GM18868 (cell line): Measurements from ENCODE around the gene EIF4G2.

Experiments used
- ATAC-seq: cut with Tn5 transposase; IDR thresholded peaks from one replicate; pipeline ENCODE4 v1.9.1; 2021; ENCODE audit warnings: mild to moderate bottlenecking, moderate library complexity; ENCODE audit not compliant: unreplicated experiment

Gene EIF4G2

DNA sequence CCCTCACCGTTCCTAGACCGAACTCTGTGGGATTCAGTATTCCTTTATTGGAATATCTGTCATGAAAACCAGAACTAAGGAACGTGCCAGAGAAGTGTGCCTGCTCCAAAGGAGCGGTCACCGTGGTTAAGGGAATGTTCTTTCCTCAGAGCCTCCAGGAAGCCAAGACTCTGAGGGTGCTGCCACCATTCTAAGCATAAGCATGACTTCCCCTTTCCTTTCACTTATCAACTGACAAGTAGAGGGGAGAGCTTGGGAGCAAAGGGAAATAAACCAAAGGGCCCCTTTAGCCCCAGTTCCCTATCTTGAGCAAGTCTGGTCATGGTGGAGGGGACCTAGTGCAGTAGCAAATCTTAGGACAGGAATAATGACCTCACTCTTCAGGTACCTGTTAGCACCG is 30.9 kb downstream of the EIF4G2 start:
- ATAC-seq = no peak

DNA sequence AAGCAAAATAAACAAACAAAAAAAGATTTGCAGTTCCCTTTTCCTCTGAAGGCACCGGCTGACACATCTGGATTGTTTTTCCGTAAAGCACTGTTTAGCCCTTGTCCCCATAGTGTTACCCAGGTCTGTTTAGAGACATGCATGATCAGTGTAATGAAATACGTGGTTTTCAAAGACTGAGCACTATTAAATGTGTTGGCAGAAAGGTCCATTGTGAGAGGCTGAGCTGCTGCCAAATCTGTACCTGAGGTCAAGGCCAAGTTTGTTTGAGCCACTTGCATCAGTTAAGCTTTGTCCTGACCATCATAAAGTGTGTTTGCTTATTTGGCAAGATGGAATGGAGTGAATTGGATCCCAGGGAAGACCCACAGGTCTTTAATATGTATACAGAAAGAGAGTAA is 31.3 kb downstream of the EIF4G2 start:
- no peak for ATAC-seq

DNA sequence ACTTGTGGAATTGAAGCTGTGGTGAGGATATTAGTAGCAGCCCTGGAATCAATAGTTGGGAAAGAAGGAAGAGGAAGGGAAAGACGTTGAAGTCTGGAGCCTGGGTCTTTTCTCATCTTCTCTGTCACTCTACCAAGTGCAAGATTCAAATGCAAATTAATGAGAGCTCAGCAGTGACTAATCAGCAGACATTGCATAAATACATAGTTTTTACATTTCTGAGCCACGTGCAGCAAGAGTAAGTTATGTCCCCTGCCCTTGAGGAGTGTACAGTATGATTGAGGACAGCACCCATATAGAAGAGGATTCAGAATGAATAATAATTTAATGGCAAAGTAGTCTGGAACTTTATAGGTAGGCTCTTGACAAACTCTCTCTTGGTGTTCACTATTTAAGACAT is 33.9 kb downstream of the EIF4G2 start:
- ATAC-seq = no peak

DNA sequence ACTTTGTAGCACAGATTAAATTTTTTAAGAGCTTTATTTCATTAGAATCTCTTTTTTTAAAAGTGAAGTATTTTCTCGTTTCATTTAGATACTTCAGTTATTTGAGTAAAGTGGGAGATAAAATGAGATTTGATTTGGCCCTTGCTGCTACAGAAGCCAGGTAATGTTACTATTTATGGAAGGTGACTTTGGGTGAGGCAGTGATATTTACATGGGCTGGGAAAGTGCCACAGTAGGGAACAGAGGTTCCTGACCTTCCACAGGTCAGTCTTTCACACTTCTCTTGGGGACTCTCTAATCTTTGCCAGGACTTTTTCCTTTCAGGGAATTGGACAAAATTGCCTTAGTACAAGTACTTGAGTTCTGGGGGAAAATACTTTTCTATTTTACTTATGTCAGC is 37.3 kb downstream of the EIF4G2 start:
- ATAC-seq = no peak

DNA sequence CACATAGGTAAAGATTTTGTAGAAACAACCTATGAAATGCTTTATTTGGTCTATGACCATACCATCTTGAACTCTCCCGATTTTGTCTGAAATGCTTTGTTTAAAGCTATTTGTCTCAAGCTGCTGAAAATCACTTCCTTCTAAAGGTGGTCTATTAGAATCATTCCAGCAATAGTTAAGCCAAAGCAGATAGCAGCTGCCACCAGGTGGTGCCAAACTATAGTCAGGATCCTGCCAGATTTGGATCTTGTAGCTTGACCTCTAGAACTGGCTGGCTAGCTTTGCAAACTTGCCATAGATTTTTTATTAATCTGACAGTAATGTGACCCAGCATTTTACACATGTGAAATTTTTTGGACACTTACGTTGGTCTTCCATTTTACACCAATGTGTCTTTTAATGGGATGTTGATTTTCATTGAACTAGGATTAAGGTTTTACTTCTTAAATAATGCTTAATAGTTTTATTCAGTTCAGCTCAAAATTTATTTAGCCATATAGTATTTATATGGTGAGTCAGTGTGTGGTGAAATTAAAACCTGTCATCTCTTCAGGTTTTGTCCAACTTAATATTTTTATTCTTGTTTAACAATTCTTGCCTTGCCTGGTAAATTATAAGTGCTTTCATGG is 38.0 kb downstream of the EIF4G2 start:
- no peak for ATAC-seq

DNA sequence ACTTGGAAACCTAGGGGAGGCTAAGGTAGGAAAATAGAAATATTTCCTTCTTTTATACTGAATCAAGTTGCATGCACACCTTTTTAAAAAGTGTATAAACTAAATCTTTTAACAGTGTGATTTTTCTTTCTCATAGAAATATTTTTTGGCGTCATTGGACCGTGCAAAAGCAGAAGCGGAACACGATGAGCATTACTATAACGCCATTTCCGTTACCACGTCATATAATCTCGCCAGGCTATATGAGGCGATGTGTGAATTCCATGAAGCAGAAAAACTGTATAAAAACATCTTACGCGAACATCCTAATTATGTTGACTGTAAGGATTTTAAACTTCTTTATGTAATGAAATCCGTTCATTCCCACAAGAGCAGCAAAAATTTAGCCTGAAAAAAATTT is 44.3 kb downstream of the EIF4G2 start:
- ATAC-seq = no peak

DNA sequence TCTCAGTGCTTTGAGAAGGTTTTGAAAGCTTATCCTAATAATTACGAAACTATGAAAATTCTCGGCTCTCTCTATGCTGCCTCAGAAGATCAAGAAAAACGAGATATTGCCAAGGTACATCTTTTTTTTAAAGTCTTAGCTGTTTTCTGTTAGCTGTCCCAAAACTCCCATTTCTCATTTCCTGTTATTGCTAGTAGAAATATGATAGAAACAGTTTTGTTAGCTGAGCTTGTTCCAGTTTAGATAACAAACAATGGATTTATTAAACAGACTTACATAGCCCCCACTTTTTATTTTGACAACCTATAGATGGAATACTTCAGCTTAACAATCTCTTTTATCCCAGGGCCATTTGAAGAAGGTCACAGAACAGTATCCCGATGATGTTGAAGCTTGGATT is 45.0 kb downstream of the EIF4G2 start:
- no peak for ATAC-seq

DNA sequence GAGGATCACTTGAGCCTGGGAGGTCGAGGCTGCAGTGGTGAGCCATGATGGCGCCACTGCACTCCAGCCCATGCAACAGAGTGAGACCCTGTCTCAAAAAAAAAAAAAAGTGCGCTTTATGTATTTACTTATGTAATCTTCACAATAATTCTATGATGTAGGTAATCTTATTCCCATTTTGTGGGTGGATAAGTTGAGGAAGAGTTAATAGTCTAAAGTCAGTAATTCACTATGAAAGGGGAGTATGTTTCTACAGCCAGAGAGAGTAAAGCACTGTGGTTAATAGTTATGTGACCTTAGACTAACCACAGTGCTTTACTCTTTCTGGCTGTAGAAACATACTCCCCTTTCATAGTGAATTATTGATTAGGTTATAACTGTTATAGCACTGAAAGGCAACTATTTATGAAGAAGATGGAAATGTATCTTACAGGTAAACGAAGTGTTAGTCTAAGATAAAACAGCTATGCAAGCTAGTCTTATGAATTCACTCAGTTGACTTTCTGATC is 45.8 kb downstream of the EIF4G2 start:
- ATAC-seq = no peak

DNA sequence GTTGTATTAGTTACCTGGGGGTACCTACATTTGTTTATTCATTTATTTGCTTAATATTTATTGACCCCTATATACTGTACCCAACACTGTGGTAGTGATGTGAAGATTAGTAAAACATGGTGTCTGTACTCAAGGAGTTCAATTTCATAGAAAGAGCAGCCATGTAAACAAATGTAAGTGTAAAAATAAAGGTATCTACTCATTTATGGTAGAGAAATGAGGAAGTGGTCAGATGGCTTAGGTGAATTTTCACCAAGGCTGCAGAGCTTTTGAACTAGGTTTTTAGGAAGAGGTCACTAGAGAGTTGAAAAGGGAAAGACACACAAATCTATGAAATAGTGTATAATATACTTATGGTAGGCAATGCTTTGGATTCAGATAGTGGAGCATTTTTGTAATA is 46.5 kb downstream of the EIF4G2 start:
- peak; percentile 88 for ATAC-seq

DNA sequence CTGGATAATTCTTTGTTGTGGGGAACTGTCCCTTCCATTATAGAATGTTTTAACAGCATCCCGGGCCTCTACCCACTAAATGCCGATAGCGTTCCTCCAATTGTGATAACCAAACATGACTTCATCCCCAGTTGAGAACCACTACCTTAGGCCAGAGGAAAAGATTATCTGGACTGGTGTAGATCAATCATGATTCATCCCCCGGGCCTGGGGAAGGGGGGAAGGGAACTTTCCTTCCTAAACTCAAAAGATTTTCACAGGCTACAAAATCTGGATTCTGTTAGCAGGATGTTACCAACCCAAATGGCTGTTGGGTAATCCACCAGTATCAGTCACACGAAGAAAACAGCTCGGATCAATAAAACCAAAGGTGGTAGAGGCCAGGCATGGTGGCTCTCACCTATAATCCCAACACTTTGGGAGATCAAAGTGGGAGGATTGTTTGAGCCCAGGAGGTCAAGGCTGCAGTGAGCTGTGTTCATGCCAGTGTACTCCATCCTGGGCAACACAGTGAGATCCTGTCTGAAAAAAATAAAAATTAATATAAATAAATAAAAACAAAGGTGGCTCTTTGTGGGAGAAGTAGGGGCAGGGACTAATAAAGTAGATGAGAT is 47.5 kb downstream of the EIF4G2 start:
- no peak for ATAC-seq

DNA sequence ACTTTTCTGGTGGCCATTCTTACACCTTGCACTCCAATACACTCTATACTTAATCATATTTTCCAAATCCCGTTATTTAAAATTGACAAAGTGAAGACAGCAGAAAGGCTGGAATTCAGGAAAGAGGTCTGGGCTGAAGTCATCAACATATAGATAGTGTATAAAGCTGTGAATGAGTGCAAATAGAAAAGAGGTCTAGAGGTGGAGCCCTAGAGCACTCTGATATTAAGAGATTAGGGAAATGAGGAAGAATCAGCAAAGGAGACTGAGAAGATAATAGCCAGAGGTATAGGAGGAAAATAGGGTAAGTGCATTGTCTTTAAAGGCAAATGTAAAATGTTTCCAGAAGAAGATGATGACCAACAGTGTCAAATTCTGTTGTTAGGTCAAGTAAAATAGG is 49.8 kb downstream of the EIF4G2 start:
- no peak for ATAC-seq

DNA sequence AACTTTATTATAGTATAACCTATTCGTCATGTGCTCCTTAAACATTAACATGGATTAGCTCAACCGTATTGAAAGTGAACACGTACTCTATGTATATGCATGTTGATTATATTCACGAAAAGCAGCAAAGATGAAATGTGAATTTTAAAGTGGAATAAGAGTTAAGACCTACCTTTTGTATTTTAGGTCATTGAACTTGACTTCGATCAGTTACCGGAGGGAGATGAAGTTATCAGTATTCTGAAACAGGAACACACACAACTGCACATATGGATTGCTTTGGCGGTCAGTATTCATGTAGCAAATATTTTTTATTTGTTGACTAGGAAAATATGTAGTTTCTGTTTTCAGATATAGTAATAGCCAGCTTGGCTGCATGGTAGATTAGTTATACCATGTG is 56.2 kb downstream of the EIF4G2 start:
- ATAC-seq = no peak

DNA sequence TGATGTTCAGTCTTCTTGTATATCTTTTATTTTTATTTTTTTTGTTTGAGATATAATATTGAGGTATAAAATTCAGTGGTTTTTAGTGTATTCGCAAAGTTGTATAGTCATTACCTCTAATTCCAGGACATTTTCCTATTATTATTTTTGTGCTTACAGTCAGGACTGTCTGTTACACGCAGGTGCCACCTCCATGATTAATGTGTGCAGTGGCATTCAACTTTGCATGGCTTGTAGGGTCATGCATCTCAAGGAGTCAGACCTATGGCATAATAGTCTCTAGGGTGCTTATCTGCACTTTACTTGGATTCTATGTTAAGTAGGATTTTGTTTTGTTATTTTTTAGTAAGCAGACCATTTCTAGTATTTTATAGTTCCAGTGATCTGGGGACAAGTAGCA is 56.7 kb downstream of the EIF4G2 start:
- no peak for ATAC-seq

DNA sequence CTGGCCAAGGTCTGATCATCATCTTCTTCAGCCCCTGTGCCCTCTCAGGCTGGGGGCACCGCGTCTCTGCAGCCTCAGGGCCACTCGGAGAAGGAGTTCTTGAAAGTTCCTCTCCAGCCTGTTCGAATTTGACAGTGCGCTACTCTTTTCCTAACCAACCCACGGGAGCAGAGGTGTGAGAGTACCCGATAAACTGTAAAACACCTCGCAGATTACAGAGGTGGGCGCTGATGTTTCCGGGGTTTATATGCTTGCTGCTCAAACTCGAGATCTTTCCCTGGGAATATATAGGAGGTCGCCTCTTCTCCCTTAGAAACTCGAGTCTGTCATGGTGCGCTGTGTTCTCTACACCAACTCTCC is 57.2 kb downstream of the EIF4G2 start:
- peak; percentile 26 for ATAC-seq

DNA sequence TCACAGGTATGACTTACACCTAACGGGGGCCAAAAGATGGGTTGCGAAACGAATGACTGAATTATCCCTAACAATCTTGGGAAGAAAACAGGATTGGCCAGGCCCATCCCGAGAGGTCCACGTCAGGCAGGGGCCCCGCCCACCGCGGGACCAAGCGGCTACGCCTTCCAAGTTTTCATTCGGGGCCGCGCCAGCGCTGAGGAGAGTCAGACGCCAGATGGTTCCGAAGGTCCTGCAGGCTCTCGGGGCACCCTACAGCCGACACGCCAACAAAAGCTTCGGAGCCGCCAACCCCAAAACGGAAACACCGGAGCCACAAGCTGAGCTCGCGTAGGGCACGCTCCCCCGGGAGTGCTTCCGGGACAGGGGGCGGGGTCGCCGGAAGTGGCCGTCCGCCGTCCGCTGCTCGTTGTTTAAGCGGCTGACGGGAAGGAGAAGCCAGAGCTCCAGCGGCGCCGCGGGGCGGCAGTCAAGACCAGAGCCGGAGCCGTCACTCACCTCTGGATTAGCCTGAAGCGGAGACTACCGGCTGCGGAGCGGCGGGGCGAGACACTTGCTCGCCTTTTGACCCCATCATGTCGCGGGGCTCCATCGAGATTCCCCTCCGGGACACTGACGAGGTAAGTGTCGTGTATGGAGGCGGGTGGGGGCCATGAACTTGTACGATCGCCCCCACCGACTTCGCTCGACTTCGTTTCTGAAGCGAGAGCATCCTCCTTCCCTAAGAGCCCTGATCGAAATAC is 57.7 kb downstream of the EIF4G2 start, which contains the start of gene CTR9:
Gene CTR9, plus strand, starts transcription at position 409 of the 743 bp plus-strand sequence. Its CDS starts 167 bp downstream, at position 576.
- ATAC-seq = peak; percentile 85

DNA sequence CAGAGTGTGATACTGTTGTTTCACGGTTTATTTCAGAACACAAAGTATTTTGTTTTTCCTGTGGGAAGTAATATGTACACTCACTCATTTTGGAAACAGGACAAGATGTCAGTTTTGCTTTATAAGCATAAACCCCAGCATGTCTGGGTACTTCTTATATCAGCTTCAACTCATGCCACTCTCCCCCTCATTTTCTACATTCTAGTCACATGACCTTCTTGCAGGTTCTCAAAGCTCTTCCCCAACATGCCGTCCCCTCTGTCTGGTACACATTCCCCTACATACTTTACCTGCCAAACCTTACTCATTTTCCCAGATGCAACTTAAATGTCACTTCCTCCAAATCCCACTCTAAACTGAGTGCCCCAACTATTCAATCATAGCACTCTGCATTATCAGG is 59.2 kb downstream of the EIF4G2 start:
- no peak for ATAC-seq

DNA sequence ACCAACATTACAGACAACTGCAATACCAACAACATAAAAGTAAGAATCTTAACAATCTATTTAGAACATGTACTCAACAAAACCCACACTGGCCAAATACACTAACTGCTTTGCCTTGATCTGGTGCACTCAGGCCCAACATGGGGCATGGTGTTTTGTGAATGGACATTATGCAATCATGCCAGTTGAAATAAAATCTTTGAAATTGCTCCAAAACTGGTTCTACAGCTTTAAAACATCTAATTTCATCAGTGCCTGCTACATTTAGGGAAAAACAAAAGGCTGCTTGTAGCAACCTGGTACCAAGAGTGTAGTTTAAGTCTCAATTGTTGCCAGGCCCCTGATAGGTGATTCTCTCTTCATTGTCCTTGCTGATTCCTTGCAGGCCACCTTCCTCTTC is 61.0 kb downstream of the EIF4G2 start:
- ATAC-seq = no peak
